Skeletal muscle cell (primary cell): Measurements from ENCODE around the gene PRR5L.
"Not testable (repeated sequence)": the region's sequence is repeated elsewhere in the genome, so short reads cannot be mapped to it uniquely, and the experiment has no call there.

Experiments
- DNase-seq: peaks from one replicate; pipeline ENCODE4 v3.0.0-alpha.2; 2010; ENCODE audit warnings: low read depth
- H3K4me3 ChIP-seq: 2 replicates; pipeline ENCODE4 v1.5.1; 2011; ENCODE audit warnings: low read depth, mild to moderate bottlenecking, control low read depth, low read length, moderate library complexity

Gene PRR5L

DNA sequence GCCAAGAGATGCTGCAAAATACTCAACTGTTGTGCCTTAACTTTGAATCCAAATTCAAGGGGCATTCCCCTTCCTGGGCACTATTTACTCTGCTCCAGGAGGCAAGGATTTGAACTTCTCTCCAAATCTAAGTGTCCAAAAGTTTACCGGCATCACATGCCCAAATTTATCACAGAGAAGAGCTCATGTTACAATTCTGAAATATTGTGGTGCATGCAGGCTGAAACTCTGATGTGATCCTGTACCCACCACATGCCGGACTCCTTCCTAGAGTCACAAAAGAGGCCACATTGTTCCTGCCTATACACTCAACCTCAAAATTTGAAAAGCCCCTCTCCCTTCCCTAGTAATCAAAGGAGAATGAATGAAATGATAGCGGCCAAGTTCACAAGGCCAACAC lies 212.7 kb downstream of the PRR5L start:
- H3K4me3 ChIP-seq: peak overlapping the region; percentile 96
- DNase-seq: no peak

DNA sequence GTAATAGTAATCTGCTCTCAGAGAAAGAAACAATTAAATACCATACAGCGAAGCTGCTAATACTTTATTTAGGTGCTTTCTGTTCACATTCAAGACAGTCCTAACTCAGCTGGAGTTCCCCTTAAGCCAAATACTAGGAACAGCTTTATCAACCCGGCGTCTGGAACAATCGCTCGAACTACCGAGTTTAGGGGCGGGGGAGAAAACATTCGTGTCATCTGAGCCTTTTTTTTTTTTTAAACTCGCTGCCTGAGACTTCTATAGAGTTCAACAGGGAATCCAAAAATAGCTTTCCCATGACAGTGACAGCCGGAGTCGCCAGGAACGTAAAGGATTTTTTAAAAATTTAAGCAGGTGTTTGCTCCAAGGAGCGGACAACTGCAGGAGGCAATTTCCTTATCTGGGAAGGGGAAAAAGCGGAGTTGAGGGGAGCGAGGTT lies 213.1 kb downstream of the PRR5L start:
- peak overlapping the region; percentile 96 for H3K4me3 ChIP-seq
- no peak for DNase-seq

DNA sequence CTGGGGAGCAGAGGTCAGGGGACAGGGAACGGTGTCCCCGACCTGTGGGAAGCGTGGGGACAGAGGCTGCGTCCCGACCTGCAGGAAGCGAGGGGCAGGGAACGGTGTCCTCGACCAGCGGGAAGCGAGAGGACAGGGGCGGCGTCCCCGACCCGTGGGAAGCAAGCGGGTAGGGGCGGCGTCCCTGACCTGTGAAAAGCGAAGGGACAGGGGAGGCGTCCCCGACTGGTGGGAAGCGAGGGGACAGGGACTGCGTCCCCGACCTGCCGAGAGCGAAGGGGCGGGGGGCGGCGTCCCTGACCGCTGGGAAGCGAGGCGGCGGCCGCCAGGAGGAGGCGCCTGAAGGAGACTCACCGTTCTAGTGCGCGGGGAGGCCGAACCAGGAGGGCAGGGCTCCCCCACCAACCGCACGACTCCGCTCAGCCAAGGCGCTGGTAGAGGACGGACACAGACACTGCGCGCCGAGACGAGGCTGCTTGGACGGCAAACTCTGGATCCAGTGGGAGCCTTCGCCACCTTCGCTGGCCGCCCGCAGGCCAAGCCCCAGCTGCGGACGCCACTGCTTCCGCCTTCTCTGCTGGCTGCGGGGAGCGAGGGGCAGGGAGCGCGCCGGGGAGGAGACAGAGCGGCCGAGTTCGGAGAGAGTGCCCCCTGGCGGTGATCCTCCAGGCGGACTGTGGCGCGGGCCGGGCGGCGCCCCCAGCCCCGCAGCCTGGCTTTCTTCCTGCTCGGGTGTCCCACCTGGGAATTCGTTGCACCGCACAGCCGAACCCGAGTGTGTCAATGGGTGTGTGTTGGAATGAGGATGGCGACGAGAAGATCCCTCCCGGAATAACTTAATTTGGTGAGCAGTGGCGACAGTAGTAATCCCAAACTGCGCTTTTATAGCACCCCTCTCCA lies 213.9 kb downstream of the PRR5L start, which contains the start of gene TRAF6:
Gene TRAF6, minus strand, starts transcription at position 579 of the 900 bp plus-strand sequence. CDS start 8,757 bp downstream, outside the sequence.
- peak within 1 kb of the TSS; percentile 96 for H3K4me3 ChIP-seq
- DNase-seq: peak; percentile 42

DNA sequence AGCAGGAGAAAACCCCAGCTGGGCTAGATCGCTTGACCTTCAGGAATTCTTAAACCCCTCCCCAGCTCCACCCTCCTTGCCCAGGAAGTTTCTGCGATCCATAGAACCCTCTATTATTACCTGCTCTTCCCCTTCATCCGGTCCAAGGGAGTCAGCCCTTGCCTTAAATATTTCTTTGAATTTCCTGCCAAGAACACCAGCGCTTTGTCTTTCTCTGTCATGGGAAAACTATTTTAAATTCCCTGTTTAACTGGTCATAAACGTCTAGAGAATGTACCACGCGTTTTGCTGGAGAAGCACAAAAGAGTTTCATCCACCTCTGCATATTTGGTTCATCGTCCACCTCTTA lies 214.5 kb downstream of the PRR5L start:
- DNase-seq: no peak

DNA sequence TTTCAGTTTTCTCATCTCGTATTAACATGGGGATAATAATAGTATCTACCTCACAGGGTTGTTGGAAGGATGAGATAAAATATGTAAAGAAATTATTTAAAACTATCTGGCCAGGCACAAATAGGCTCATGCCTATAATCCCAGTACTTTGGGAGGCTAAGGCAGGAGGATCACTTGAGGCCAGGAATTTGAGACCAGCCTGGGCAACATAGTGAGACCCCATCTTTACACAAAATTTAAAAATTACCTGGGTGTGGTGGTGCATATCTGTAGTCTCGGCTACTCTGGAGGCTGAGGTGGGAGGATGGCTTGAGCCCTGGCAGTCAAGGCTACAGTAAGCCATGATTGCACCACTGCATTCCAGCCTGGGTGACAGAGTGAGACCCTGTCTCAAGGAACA lies 215.0 kb downstream of the PRR5L start:
- not testable (repeated sequence) for H3K4me3 ChIP-seq, DNase-seq

More for the DNA sequence above, 214.5 kb downstream of the PRR5L start:
- H3K4me3 ChIP-seq: peak overlapping the region; percentile 96

DNA sequence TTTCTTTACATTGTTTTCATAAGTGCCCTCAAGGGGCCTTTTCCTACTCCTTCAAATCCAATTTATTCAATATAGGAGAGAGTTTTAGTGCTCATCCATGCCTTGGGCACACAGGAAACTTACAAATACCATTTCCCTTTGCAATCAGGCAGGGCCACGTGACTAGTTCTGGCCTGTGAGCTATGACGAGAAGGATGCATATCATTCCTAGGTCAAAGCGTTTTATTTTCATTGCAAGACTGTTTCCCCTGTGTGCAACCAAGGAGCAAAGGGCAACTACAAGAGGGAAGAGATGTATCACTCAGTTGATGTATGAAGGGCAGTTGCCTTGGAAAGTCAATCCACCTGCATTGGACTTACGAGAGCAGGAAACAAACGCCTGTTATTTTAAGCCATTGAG lies 215.9 kb downstream of the PRR5L start:
- DNase-seq: no peak
- no peak overlapping the region for H3K4me3 ChIP-seq

DNA sequence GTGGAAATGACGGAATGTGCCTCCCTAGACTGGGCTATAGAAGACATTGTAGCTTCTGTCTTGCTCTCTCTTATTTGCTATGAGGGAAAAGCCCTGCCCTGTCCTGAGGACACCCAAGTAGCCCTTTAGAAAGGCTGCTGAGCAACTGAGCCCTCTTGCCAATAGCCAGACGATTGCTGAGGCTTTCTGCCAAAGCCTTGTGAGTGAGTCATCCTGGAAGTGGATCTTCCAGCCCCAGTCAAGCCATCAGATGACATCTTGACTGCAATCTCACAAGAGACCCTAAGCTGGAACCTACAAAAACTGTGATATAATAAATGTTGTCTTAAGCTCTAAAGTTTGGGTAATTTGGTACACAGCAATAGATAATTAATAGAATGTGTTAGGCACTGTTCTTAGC lies 217.9 kb downstream of the PRR5L start:
- DNase-seq: no peak
- H3K4me3 ChIP-seq: no peak overlapping the region
